GM19025 (cell line): ENCODE measurements around the gene DNAJB6.

Experiments used
- ATAC-seq: cut with Tn5 transposase; IDR thresholded peaks from one replicate; pipeline ENCODE4 v1.9.1; 2021; ENCODE audit warnings: mild to moderate bottlenecking, low read depth, moderate library complexity; ENCODE audit not compliant: unreplicated experiment

Gene DNAJB6

GRCh38 chr7:157407512-157408257, 70.9 kb downstream of the DNAJB6 start:
- no peak for ATAC-seq

- ATAC-seq = no peak
Measured at GRCh38 chr7:157408258-157409101, 71.7 kb downstream of the DNAJB6 start.

DNA sequence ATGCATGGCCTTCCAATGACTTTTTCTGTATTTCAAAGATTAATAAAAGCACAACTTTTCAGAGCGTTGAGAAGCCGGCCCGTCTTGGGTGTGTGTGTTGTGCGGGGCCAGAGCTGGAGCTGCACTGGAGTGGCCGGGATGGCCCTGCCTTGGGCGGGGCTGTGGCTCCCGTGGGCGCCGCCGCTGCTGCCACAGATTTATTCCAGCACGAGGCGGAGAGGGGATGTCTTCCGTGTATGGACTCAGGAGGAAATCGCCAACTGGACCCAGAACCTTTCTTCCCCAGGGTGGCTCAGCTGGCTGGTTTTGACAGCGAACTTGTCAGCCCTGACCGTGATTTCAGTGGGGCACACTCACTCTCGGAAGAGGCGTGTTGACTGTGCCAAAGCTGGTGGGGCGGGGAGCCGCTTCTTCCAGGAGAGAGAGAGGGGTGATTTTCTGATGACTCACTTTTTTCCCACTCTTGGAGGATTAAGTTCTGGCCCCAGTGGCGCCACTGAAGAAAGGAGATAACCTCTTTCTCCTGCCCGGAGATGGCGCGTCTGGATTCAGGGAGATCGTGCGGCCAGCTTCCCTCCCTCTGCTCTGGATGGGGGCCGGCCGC, 72.4 kb downstream of the DNAJB6 start:
- ATAC-seq = no peak

DNA sequence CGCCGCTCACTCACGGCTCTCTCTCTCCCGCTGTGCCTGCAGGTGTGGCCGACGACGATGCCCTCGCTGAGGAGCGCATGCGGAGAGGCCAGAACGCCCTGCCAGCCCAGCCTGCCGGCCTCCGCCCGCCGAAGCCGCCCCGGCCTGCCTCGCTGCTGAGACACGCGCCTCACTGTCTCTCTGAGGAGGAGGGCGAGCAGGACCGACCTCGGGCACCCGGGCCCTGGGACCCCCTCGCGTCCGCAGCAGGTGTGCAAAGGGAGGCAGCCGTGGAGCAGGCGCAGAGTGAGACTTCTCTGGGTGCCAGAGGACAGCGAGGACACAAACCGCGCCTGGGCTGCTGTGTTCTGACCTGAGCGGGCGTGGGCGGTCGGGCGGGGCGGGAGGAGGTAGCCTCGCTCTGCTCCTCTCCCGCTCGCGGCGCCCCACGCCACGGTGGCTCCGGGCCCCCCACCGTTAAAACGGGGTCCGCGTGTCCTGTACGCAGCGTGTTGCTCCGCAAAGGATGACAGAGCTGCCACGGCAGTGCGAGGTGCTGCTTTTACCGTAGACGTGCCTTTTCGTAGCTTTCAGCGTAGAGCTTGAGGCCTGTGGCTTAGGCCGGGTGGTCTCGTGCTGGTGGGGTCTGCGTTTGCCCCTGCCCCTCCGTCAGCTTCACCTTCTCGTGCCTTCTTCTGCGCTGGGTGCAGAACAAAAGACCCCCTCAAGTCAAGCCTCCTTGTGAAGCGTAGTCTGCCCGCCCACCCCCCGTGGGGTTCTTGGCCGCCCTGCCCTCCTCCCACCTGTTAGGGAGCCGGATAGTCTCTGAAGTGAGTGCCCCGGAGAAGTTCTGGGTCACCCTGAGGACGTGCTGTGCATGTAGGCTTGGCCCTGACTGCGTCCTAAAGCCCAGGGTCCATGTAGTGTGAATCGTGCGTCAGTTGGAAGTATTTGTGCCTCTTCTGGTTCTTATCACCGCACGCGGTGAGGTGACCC, 73.2 kb downstream of the DNAJB6 start:
- no peak for ATAC-seq

- no peak for ATAC-seq
Measured at GRCh38 chr7:157410831-157411556, 74.2 kb downstream of the DNAJB6 start.

GRCh38 chr7:157411580-157411979, 74.8 kb downstream of the DNAJB6 start:
- ATAC-seq = no peak

DNA sequence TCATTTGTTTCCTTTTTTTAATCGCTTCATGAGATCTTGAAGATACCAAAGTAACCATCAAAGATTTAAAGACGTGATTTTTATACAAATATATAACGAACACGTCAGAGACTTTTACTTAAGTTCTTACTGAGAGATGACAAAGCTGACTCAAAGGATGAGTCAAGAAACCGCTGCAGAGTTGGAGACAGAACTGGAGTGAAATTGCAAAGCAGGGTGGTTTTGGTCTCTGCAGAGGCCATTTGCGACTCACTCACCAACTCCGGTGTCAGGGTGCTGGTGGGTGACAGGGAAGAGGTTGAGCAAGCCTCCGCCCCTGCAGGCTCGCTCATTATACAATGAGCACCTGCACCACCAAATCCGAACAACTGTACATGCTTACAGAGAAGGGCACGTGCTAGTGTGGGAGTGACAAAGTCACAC, 75.2 kb downstream of the DNAJB6 start:
- ATAC-seq = no peak

DNA sequence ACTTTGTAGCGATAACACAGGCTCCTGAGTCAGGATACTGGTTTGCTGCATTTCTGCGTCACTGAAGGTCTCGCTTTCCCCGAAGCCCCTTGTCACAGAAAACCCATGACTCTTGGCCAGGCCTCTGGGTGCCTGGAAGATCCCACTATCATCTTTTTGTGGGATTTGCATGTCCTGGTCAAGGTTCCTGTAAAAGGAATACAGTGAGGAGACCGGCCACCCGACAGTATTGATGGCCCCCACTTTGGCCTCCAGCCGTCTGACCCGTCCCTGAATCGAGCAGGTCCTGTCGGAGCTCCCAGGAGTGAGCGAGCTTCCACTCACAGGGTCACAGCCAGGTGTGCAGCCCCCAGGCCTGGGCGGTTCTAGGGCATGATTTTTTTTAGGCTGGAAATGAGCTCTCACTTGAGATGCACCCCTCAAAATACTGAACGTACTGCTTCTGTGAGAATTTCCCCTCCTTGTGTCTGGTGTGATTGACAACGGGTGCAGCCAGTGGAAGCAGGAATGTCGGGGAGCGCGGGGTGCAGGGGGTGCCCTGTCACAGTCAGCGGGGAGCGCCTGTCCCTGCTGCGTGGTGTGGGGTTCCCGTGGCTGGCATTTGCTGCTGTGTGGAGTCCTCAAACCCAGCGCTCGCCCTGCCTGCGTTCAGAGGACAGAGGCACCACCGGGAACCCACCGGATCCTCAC, 75.8 kb downstream of the DNAJB6 start:
- ATAC-seq = no peak

DNA sequence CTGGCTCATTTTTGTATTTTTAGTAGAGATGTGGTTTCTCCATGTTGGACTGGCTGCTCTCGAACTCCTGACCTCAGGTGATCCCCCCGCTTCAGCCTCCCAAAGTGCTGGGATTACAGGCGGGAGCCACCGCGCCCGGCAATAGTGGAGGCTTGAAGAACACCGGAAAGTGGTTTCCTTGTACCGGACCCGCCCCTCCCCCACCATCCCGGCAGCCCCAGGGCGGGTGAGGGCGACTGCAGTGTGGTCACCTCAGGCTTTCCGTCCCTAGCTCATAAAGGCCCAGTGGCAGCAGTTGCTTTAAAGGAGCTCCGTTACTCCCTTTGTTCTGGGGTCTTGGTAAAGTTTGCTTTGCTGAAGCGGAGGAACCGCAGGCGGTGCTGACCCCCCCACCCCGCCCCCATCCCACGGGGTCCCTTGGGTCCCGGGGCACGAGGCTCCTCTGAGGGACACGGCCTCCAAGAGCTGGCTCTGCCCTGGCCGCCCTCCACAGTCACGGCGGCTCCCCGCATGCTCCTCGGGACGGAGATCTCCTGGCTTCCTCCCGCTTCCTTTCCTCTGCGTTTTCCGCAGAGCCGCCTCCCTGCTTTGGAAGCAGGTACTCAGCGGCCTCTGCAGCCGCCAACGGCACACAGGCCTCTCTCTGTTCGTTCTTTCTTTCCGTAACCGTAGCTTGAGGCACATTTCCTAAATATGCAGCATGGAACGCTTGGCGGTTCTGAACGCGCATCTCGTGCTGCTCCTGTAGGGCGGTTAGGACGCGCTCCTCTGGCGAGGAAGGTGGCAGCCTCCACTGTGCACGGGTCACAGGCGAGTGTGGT, 77.3 kb downstream of the DNAJB6 start:
- ATAC-seq = no peak

DNA sequence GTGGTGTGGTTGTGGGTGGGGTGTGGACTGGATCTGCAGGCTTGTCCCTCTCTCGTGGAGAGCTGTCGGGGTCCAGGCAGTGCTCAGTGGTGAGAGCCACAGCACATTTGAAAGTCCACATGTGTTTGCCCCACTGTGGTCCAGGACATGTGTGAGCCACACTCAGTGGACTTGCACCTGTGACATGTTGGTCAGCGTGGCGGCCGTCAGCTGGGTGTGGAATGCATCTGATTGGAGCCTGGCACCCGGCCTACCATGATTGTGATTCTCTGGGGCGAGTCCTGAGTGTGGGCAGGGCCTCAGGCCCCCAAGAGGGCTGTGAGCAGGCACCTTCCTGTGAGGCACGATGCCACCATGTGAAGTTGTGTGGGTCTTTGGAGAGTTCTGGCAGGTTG, 77.9 kb downstream of the DNAJB6 start:
- no peak for ATAC-seq

DNA sequence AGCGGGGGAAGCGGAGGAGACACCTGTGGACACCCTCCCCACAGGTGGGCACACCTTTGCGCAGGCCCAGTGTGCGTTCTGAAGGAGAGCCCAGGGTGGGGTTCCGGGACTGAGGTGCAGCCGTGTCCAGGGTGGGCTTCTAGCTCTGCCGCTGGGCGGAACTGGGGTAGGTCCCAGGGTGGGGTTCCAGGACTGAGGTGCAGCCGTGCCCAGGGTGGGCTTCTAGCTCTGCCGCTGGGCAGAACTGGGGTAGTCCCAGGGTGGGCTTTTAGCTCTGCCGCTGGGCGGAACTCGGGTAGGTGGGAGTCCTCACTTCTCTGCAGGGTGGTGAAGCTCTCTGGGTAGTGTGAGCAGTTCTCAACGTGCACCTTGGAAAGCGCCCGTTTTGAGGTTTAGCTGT, 78.7 kb downstream of the DNAJB6 start:
- ATAC-seq = no peak

DNA sequence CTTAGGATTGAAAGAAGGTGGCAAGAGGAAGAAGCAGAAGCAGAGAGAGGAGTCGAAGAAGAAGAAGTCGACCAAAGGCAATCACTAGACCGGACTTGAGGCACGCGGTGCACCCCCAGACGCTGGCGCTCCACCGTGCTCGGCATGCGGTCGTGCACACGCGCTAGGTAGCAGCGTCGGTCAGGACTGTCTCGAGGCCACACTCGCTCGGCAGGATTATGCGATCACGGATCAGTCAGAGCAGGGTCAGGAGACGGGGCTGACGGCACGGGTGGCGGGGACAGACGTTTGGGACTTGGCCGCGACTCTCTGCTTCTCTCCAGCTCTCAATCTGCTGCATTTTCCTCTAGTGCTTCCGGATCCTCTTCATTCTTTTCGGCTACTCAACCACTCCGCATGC, 79.2 kb downstream of the DNAJB6 start:
- ATAC-seq = no peak

GRCh38 chr7:157418204-157419034, 81.6 kb downstream of the DNAJB6 start:
- no peak for ATAC-seq

DNA sequence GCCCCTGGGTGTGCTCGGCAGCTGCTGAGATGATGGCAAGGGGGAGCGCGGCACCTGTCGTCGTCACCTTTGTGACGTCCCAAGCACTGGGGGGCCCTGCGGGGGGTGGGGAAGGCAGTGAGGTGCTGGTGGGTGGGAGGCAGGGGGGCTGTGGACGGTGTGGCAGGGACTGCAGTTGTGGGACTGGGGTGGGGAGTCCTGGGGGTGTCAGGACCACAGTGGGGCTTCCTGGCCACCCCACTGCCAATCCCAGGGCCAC, 82.2 kb downstream of the DNAJB6 start:
- ATAC-seq = no peak

DNA sequence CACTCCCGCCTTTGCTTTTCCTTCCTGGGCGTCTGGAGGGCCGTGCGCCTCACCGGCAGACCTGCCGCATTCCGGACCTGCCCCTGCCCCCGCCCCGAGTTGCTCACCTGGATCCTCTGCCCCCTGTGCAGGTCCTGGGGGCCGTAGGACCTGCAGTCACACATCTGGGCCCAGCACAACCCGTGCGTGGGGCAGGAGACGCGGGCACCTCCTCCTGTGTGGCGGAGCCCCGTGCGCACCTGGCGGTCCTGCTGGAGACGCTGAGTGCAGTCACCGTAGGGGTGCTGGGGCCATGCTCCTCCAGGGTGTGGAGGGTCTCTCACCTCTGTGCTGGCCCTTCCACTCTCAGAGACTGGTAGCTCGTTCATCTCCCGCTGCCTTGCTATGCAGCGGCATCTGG, 85.5 kb downstream of the DNAJB6 start:
- no peak for ATAC-seq

- no peak for ATAC-seq
Measured at GRCh38 chr7:157423348-157423747, 86.5 kb downstream of the DNAJB6 start.

DNA sequence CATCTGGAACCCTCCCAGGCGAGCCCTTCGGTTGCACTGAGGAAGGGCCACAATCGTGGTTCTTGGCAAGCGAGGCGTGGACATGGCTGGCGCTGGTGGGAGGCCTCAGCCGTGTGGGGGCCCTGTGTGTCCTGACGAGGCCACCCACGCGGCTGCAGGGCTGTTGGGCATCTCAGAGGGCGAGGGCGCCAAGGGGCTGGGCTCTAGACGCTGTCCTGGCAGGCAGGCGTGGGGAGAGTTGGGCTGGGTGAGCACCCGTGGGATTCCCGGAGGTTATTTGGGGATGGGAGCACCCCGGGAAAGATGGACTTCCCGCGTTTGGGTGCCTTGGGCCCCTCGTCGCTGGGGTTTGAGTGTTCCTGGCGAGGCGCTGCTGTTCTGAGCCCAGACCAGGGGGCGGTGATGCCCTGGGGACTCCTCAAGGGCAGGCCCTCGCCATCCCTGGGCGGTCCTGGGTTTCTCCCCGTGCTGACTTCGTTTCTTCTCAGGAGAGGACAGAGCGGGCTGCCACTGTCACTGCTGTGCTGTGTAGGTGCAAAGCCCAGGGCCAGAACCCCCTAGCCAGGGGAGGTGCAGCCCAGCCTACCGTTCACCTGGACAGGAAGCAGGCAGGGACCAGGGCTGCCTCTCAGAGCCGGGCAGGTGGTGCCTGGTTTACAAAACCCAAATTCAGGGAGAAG, 87.2 kb downstream of the DNAJB6 start:
- ATAC-seq = no peak
